OCI-LY3 (cell line): ENCODE data around the gene MED15.

Experiments used
- EZH2phosphoT487 ChIP-seq: fragments of 200-600 bp; shearing (Covaris generic); IDR thresholded peaks from 2 replicates; pipeline ENCODE4 v1.6.1; 2018; ENCODE audit warnings: antibody characterized with exemption, mixed run types, low read depth
- TF ChIP-seq, protein P1 (sequence below): fragments of 200-600, 300-600 bp; sonication (generic); IDR thresholded peaks from 2 replicates; pipeline ENCODE4 v1.5.1; 2014; ENCODE audit warnings: antibody characterized with exemption, low read length, low read depth

DNA sequence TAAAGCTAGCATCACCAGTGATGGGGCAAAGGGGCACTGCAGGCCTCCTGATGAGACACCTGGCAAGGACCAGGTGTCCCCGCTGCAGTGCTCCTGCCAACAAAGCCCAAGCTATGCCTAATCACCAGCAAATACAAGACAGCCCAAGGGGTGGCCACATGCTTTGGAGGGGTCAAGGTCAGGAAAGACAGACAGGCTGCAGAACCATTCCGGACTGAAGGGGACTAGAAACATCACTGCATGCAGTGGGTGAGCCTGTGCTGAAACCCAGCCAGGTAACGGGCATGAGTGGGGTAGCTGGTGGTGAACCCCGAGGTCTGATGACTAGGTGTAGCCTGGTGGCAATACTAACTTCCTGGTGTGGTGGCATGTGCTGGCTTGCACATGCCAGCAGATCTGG lies 111.1 kb downstream of the MED15 start:
- TF ChIP-seq, protein P1, sequence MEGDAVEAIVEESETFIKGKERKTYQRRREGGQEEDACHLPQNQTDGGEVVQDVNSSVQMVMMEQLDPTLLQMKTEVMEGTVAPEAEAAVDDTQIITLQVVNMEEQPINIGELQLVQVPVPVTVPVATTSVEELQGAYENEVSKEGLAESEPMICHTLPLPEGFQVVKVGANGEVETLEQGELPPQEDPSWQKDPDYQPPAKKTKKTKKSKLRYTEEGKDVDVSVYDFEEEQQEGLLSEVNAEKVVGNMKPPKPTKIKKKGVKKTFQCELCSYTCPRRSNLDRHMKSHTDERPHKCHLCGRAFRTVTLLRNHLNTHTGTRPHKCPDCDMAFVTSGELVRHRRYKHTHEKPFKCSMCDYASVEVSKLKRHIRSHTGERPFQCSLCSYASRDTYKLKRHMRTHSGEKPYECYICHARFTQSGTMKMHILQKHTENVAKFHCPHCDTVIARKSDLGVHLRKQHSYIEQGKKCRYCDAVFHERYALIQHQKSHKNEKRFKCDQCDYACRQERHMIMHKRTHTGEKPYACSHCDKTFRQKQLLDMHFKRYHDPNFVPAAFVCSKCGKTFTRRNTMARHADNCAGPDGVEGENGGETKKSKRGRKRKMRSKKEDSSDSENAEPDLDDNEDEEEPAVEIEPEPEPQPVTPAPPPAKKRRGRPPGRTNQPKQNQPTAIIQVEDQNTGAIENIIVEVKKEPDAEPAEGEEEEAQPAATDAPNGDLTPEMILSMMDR = no peak
- no peak for TF ChIP-seq EZH2phosphoT487
